Body of pancreas (tissue), 4 donors: ENCODE data around the gene TACC2. TPM values are rescaled to one million over a fixed set of nuclear protein-coding genes. Genes with fewer than 3 reads are reported as not detected.
"Not testable (repeated sequence)": the region's sequence is repeated elsewhere in the genome, so short reads cannot be mapped to it uniquely, and the experiment has no call there.

Source experiments
- ATAC-seq: fragments of 150-250 bp; one replicate; pipeline ENCODE4 v1.9.1; 2016
- DNase-seq, 4 donors: peaks; one replicate each; pipeline ENCODE4 v3.0.0-alpha.2; 2019
- H3K27ac ChIP-seq, 4 donors: fragments of 200-600 bp; sonication (generic); 1 replicate in 3 of 4; 2 replicates in 1 of 4; pipeline versions ENCODE4 v1.5.1 to v1.6.1; 2016 to 2019; ENCODE audit warnings: mild to moderate bottlenecking in 1 of 4, mixed read lengths in 1 of 4, moderate library complexity in 1 of 4
- H3K27me3 ChIP-seq, 2 donors: fragments of 200-600 bp; sonication (generic); one replicate each; pipeline ENCODE4 v1.6.0; 2016; ENCODE audit warnings: mild to moderate bottlenecking in 1 of 2
- H3K36me3 ChIP-seq, 2 donors: fragments of 200-600 bp; sonication (generic); replicated peaks in 1 of 2; 2 replicates each; pipeline ENCODE4 v1.5.1; 2016; ENCODE audit warnings: low read depth in 2 of 2; ENCODE audit not compliant: insufficient read depth in 1 of 2
- H3K4me1 ChIP-seq: fragments of 200-600 bp; sonication (generic); one replicate; pipeline ENCODE4 v1.6.0; 2016
- H3K4me3 ChIP-seq, 2 donors: fragments of 200-600 bp; sonication (generic); 1 replicate in 1 of 2; 2 replicates in 1 of 2; pipeline ENCODE4 v1.5.1; 2016 to 2019
- H3K9me3 ChIP-seq, 3 donors: fragments of 200-600 bp; sonication (generic); 1 replicate in 2 of 3; 2 replicates in 1 of 3; pipeline ENCODE4 v1.5.1; 2016
- POLR2A ChIP-seq, 3 donors: fragments of 450-650 bp; IDR thresholded peaks; one replicate each; pipeline ENCODE4 v1.6.1; 2016; ENCODE audit warnings: antibody characterized with exemption in 3 of 3, mild to moderate bottlenecking in 2 of 3
- WGBS, 2 donors: methylation state at CpG; one replicate each; pipeline ENCODE4 v1.1.5; 2017; 5-methylcytosine and 5-hydroxymethylcytosine counted together
- intact Hi-C: fragments of 100-400 bp; cut with DNase I; formaldehyde crosslinking; loops from one replicate; pipeline ENCODE4 v1.15.1; 2023
- total RNA-seq, 2 donors: library from RNA; depleted of rRNA; stranded (reverse); fragments of >200 nt; gene quantifications; one replicate each; pipeline ENCODE4 v1.1.0, GENCODE V29; 2016
- TF ChIP-seq, protein P1 (sequence below), 7 experiments: fragments of 450-650 bp in 4 of 7; fragments of 200-600 bp in 3 of 7; sonication (generic) in 3 of 7; IDR thresholded peaks; one replicate each; pipeline ENCODE4 v1.5.1; 2016 to 2019; ENCODE audit warnings: antibody characterized with exemption in 7 of 7

Gene TACC2
- total RNA-seq, 2 donors from 2014 or later, result 29.0 to 38.7 TPM

DNA sequence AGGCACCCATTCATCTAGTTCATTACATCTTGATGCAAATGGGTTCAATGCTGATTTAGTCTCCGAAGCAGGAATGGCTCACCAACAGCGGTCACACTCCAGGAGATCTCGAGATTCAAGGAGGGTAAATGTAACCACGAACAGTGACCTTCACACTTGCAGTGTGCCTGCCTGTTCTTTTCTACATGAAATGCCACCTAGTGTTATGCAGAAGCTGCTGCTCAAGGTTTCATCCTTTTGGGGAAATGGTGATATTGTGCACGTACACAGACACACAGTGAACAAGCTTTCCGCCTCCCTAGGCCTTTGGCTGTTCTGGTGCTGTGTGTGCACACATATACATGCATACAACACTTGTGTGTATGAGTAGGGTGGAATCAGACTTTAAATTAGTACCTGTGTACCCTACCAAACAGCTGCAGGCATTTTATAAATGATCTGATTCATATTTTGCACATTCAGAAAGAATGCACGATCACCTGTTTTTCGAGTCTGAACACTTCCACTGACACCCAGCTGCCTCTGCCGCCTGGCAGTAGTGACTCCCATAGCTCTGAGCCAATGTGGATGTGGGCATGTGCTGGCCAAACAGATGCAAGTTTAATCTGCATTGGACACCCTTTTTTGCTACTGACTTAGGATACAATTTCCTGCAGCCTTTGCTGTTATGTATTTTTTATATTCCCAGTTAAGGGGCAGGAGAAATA lies 100.5 kb downstream of the TACC2 start:
- Histone ChIP-seq H3K4me3 (no peak overlapping the region), H3K9me3 (no peaks in the 10 kb centered on the region), H3K27me3 (no peaks in the 10 kb centered on the region), H3K27ac (no peak overlapping the region), H3K36me3 (no peaks in the 10 kb centered on the region), H3K4me1 (no peaks in the 10 kb centered on the region)
- no peak for DNase-seq
- TF ChIP-seq POLR2A (IDR thresholded peaks at IDR 0.05), result no peak
- TF ChIP-seq, protein P1, sequence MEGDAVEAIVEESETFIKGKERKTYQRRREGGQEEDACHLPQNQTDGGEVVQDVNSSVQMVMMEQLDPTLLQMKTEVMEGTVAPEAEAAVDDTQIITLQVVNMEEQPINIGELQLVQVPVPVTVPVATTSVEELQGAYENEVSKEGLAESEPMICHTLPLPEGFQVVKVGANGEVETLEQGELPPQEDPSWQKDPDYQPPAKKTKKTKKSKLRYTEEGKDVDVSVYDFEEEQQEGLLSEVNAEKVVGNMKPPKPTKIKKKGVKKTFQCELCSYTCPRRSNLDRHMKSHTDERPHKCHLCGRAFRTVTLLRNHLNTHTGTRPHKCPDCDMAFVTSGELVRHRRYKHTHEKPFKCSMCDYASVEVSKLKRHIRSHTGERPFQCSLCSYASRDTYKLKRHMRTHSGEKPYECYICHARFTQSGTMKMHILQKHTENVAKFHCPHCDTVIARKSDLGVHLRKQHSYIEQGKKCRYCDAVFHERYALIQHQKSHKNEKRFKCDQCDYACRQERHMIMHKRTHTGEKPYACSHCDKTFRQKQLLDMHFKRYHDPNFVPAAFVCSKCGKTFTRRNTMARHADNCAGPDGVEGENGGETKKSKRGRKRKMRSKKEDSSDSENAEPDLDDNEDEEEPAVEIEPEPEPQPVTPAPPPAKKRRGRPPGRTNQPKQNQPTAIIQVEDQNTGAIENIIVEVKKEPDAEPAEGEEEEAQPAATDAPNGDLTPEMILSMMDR (IDR thresholded peaks at IDR 0.05), result no peak
- no peak for ATAC-seq
- intact Hi-C loops, result no loop called here
- WGBS, 2 donors, result 77 to 100% methylated on average over 4 to 9 of the region's 9 CpGs

DNA sequence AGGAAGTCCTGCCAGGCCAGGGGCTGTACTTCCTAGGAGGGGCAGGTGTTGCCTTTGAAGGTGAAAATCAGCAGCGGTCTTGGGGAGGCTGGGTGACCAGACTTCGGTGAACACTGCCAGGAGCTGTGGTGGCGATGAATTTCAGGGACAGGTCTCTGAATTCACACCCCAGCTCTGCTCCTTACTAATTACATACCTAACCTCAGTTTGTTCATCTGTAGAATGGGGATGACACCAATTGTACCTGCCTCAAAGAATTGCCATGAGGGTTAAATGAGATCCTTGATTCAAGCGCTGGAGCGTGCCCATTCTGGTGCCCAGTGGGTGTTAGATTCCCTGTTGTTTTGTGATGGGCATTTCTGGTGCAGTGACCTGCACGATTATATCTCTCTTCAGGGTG lies 102.8 kb downstream of the TACC2 start:
- 75 to 91% methylated on average over 5 to 6 of the region's 6 CpGs for WGBS, 2 donors
- H3K36me3 ChIP-seq, result no peaks in the 10 kb centered on the region
- no peak overlapping the region for H3K27ac ChIP-seq
- no peaks in the 10 kb centered on the region for H3K9me3 ChIP-seq
- ATAC-seq, result no peak
- H3K4me1 ChIP-seq, result no peaks in the 10 kb centered on the region
- TF ChIP-seq POLR2A (IDR thresholded peaks at IDR 0.05), result no peak
- TF ChIP-seq, protein P1 (IDR thresholded peaks at IDR 0.05), result no peak
- no peaks in the 10 kb centered on the region for H3K27me3 ChIP-seq
- intact Hi-C loops, result no loop called here
- no peak for DNase-seq
- no peak overlapping the region for H3K4me3 ChIP-seq

DNA sequence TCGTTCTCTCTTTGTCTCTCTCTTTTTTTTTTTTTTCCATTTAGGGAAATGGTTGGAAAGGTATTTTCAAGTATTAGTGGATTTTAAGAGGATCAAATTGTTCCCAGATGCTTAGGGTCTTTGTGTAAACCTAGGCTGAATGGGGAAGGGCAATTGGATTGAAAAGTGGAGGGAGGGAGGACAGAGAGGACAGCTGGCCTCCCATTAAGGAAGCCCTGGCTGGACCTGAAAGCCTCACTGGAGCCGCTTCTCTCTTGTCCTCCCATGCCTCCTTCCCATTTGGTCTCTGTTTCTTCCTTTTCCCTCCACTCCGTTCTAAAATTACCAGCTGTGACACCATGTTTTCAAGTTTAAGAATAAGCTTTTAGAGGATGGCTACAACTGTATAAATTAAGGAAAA lies 104.1 kb downstream of the TACC2 start:
- Histone ChIP-seq H3K4me3 (no peak overlapping the region), H3K9me3 (no peaks in the 10 kb centered on the region), H3K27me3 (no peaks in the 10 kb centered on the region), H3K36me3 (no peaks in the 10 kb centered on the region), H3K4me1 (no peaks in the 10 kb centered on the region), H3K27ac (no peak overlapping the region)
- WGBS, 2 donors, result 80 to 81% methylated on average over 3 of the region's 3 CpGs
- intact Hi-C loops, result no loop called here
- DNase-seq (no peak), ATAC-seq (no peak)
- TF ChIP-seq, protein P1 (IDR thresholded peaks at IDR 0.05), result no peak
- TF ChIP-seq POLR2A (IDR thresholded peaks at IDR 0.05), result no peak

GRCh38 chr10:122096181-122096580 lies 107.2 kb downstream of the TACC2 start:
- H3K27me3 ChIP-seq, DNase-seq, H3K27ac ChIP-seq, H3K36me3 ChIP-seq, H3K4me1 ChIP-seq, intact Hi-C loops, H3K9me3 ChIP-seq, ATAC-seq, H3K4me3 ChIP-seq: not testable (repeated sequence)
- WGBS, 2 donors, result 69% methylated on average over 7 of the region's 11 CpGs; no CpG with 5 or more reads in 1 of the 2 donors

- H3K27ac ChIP-seq, result no peak overlapping the region
- 85 to 97% methylated on average over 3 of the region's 3 CpGs for WGBS, 2 donors
- no peak for ATAC-seq
- TF ChIP-seq, protein P1 (IDR thresholded peaks at IDR 0.05), result no peak
- no peak for TF ChIP-seq POLR2A (IDR thresholded peaks at IDR 0.05)
- H3K9me3 ChIP-seq, result no peaks in the 10 kb centered on the region
- no peak overlapping the region for H3K4me3 ChIP-seq
- no peaks in the 10 kb centered on the region for H3K4me1 ChIP-seq
- no peak for DNase-seq
- no peaks in the 10 kb centered on the region for H3K27me3 ChIP-seq
- H3K36me3 ChIP-seq, result no peaks in the 10 kb centered on the region
- intact Hi-C loops, result no loop called here
These were observed 107.7 kb downstream of the TACC2 start for GRCh38 chr10:122096705-122097104.
